Stimulated activated CD8-positive, alpha-beta memory T cell treated with anti-CD3 and anti-CD28 coated beads, Interleukin-7, amount 100 ng/mL, for 4 hours (primary cell): Measurements from ENCODE around the gene VTI1A.
"Not testable (repeated sequence)": the region's sequence is repeated elsewhere in the genome, so short reads cannot be mapped to it uniquely, and the experiment has no call there.

Experiments
- DNase-seq, 2 donors: peaks; one replicate each; pipeline ENCODE4 v3.0.0-alpha.2; 2020; ENCODE audit warnings: low read depth in 2 of 2

VTI1A gene

GRCh38 chr10:112507046-112507445 is 60.0 kb downstream of the VTI1A start:
- no peak for DNase-seq

DNA sequence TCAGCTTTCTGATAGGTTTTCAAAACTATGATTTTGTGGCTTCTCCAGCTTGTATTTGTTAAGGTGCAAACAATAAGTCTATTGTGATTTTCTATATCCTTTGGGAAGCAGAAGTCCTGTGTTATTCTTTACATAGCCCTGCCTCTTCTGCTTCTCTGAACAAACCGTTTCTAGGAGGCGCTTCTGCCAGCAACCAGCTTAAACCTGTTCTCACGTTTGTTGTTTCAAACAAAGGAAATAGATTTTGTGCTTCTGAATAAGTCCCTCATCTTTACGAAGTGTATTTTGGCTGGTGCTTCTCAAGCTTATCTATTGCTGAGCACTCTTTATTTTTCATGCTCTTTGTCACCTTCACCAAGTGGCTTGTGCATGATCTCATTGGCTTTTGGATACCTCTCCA is 61.0 kb downstream of the VTI1A start:
- no peak for DNase-seq

DNA sequence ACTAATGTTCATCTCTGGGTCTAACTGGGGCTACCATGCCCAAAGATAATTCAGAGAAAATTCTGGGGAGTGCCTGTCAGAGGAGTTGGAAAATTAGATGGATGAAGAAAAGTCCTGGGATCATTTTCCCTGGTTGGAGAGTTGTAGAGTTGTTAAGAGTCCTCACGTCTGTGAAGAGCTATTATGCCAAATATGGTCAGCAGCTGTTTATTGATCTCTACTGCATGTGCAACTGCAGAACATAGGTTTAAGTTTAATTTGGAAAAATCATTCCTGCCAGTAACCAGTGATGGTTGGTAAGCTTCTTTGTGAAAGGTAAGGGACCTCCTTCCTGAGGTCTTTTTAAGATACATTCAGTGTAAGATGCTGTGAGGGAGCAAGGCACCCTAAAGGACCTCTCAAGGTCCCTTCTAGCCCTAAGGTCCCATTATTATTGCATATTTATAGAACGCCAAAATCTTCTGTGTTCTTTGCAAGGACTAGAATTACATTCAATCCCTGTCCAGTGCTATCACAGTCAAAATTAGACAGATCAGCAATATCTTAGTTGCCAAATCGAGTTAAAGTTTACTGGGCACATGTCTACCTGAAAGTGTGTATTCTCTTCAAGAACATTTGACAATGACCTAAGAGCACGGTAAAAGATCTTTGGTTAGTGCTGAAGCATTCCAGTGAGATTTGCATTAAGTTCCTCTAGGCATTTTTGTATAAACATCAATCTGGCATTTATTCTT is 62.7 kb downstream of the VTI1A start:
- DNase-seq, result no peak

GRCh38 chr10:112510384-112510783 is 63.4 kb downstream of the VTI1A start:
- no peak for DNase-seq

DNA sequence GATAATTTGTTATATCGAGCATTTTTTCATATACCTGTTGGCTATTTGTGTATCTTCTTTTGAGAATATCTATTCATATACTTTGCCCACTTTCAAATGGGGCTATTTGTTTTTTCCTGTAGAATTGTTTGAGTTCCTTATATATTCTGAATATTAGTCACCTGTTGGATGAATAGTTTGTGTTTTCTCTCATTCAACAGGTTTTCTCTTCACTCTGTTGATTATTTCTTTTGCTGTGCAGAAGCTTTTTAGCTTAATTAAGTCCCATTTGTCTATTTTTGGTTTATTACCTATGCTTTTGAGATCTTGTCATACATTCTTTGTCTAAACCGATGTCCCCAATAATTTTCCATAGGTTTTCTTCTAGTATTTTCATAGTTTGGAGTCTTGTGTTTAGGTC is 65.3 kb downstream of the VTI1A start:
- no peak for DNase-seq

- no peak for DNase-seq
Observed at GRCh38 chr10:112515126-112515525, 68.1 kb downstream of the VTI1A start.

DNA sequence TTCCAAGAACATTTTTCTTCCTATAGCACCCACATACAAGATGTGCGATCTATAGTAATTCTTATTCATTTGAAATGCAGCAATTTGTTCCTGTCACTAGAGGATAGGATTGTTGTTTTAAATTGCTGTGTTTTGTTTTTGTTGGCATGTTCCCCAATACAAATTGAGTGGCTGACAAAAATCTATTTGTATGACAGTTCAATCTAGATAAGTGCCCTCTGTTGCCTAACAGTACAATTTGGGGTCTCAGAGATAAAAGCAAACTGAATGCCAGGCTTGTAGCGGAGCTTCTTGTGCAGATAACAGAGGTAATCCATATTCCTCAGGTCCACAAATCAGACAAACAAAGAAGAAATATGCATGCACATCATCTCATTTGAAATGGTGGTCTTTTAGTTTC is 68.8 kb downstream of the VTI1A start:
- no peak for DNase-seq

- no peak for DNase-seq
Observed at GRCh38 chr10:112517451-112517862, 70.4 kb downstream of the VTI1A start.

GRCh38 chr10:112519133-112519761 is 72.2 kb downstream of the VTI1A start:
- no peak for DNase-seq

DNA sequence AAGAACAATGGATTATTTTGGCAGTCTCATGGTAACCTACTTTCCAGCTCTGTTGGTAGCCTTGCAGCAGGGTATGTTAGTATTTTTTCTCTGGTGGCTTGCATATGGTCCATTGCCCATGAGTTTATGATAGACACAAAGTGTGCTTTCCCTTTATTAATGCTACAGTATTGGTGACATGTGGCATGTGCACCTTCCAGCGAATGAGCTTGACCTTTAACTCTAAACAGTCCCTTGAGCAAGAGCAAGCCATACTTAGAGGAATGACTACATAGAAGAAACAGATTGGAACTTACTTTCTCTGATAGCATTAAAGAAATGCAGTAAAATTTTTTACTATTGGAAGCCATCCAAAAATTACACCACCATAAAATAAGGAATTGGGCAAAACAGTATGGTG is 73.9 kb downstream of the VTI1A start:
- no peak for DNase-seq

GRCh38 chr10:112524641-112525040 is 77.6 kb downstream of the VTI1A start:
- no peak for DNase-seq

GRCh38 chr10:112525200-112525599 is 78.2 kb downstream of the VTI1A start:
- DNase-seq, result no peak

DNA sequence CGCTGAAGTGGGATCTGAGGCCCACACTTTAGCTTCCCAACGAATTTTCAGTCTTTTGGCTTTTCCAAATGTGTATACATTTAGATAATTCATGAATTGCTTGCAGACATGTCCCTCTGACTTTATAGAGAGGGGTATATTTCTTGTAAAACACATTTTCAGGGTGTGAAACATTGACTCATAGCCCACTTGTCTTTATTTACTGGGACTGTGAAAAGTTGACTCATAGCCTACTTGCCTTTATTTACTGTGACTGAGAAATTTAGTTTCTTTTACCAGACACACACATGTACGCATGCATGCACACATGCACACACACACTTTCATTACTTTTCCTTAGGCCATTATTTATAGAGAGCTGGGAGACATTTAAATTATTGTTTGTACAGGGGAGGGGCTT is 79.1 kb downstream of the VTI1A start:
- no peak for DNase-seq

- no peak for DNase-seq
Observed at GRCh38 chr10:112526906-112527305, 79.9 kb downstream of the VTI1A start.

DNA sequence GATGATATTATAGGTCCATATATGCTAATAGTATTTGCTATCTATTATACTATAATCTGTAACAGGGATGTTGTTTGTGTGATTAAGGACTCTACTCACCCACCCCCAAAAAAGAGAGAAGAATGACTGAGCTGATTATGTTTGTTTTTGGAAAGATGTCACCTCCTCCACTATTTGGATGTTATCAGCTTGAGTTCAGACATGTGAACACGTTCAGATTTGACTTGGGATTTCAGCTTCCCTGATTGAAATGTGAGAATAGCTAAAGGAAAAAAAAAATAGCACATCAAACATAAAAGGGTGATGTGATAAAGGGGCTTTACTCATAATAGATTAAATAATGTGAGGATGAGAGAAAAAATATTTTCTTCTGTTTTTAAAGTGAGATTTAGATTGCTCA is 81.2 kb downstream of the VTI1A start:
- DNase-seq, result no peak

- DNase-seq, result no peak
Observed at GRCh38 chr10:112531421-112531820, 84.4 kb downstream of the VTI1A start.

- DNase-seq, result no peak
Observed at GRCh38 chr10:112532189-112532588, 85.2 kb downstream of the VTI1A start.

GRCh38 chr10:112532956-112533355 is 85.9 kb downstream of the VTI1A start:
- DNase-seq, result no peak

- no peak for DNase-seq
Observed at GRCh38 chr10:112533916-112534315, 86.9 kb downstream of the VTI1A start.

GRCh38 chr10:112535531-112535951 is 88.5 kb downstream of the VTI1A start:
- DNase-seq, result no peak

GRCh38 chr10:112536663-112537062 is 89.6 kb downstream of the VTI1A start:
- no peak for DNase-seq

DNA sequence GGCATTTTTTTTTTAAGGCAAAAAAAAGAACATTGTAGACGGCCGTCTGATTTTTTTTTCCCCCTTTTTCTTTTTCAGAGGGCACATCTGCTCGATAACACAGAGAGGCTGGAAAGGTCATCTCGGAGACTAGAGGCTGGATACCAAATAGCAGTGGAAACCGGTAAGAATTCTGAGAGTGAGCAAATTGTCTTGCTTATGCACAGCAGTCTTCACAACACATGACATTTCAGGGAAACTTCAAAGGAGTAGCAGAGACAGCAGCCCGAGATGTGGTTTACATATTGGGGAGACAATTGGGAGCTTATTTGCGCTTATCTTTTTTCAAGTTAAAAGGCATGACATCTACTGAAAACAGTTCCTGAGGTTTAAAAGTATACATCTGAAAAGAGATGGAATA is 91.2 kb downstream of the VTI1A start:
- no peak for DNase-seq

GRCh38 chr10:112539340-112539739 is 92.3 kb downstream of the VTI1A start:
- DNase-seq, result no peak

DNA sequence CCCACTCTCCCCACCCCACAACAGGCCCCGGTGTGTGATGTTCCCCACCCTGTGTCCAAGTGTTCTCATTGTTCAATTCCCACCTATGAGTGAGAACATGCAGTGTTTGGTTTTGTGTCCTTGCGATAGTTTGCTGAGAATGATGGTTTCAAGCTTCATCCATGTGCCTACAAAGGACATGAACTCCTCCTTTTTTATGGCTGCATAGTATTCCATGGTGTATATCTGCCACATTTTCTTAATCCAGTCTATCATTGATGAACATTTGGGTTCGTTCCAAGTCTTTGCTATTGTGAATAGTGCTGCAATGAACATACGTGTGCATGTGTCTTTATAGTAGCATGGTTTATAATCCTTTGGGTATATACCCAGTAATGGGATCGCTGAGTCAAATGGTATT is 95.8 kb downstream of the VTI1A start:
- not testable (repeated sequence) for DNase-seq
